K562 (cell line): ENCODE data around the gene PSMD8. TPM values are rescaled to one million over a fixed set of nuclear protein-coding genes. Genes with fewer than 3 reads are reported as not detected.

Experiments used
- ADNP ChIP-seq: fragments of 200-800 bp; sonication (Bioruptor generic); IDR thresholded peaks from 2 replicates; pipeline ENCODE4 v1.6.1; 2016; ENCODE audit warnings: missing genetic modification characterization, missing compliant biosample characterization
- BRF2 ChIP-seq: IDR thresholded peaks from 3 replicates; pipeline ENCODE4 v1.6.1; 2011; ENCODE audit warnings: borderline replicate concordance, mild to moderate bottlenecking; ENCODE audit not compliant: insufficient read length, insufficient read depth
- CBFA2T3 ChIP-seq: fragments of 450-650 bp; IDR thresholded peaks from 2 replicates; pipeline ENCODE4 v1.6.1; 2017
- CXXC5 ChIP-seq: fragments of 250-450 bp; sonication (Bioruptor Pico); IDR thresholded peaks from 2 replicates; pipeline ENCODE4 v1.8.0; 2022; ENCODE audit warnings: inconsistent platforms, mild to moderate bottlenecking, moderate library complexity
- DNMT1 ChIP-seq: fragments of 450-650 bp; IDR thresholded peaks from 2 replicates; pipeline ENCODE4 v1.6.1; 2016; ENCODE audit warnings: antibody characterized with exemption, mild to moderate bottlenecking
- FOXA3 ChIP-seq, 2 experiments: fragments of 450-650 bp in 1 of 2; sonication (generic) in 1 of 2; formaldehyde crosslinking; IDR thresholded peaks in 1 of 2; conservative IDR thresholded peaks in 1 of 2; 2 replicates each; pipeline versions ENCODE4 v1.4.0 to v1.8.0; 2020 to 2022; ENCODE audit warnings: mild to moderate bottlenecking in 2 of 2, missing genetic modification reagents in 1 of 2
- FOXP1 ChIP-seq: sonication (generic); formaldehyde crosslinking; IDR thresholded peaks from 2 replicates; pipeline ENCODE4 v1.8.0; 2022; ENCODE audit warnings: mild to moderate bottlenecking, missing genetic modification reagents
- HMG20A ChIP-seq: fragments of 450-650 bp; formaldehyde crosslinking; conservative IDR thresholded peaks from 2 replicates; pipeline ENCODE4 v1.4.0; 2020; ENCODE audit warnings: mild to moderate bottlenecking, mixed read lengths
- HNRNPK ChIP-seq: fragments of 200-400 bp; formaldehyde crosslinking; IDR thresholded peaks from one replicate; pipeline ENCODE4 v1.6.1; 2018; ENCODE audit warnings: mild to moderate bottlenecking, low read depth, low read length; ENCODE audit not compliant: poor library complexity, severe bottlenecking
- KAT2B ChIP-seq: IDR thresholded peaks from one replicate; pipeline ENCODE4 v1.6.1; 2012; ENCODE audit warnings: low read depth, mild to moderate bottlenecking, control low read depth, inconsistent platforms, low read length, moderate library complexity
- MCM5 ChIP-seq: fragments of 450-650 bp; IDR thresholded peaks from 2 replicates; pipeline ENCODE4 v1.6.1; 2016; ENCODE audit warnings: low read depth
- MECOM ChIP-seq: fragments of 250-450 bp; sonication (Bioruptor Pico); IDR thresholded peaks from 2 replicates; pipeline ENCODE4 v1.8.0; 2022; ENCODE audit warnings: inconsistent platforms
- NCOA4 ChIP-seq: fragments of 450-650 bp; IDR thresholded peaks from 2 replicates; pipeline ENCODE4 v1.6.1; 2018; ENCODE audit warnings: mild to moderate bottlenecking; ENCODE audit not compliant: partially characterized antibody
- NCOR1 ChIP-seq: fragments of 450-650 bp; IDR thresholded peaks from 2 replicates; pipeline ENCODE4 v1.6.1; 2016; ENCODE audit warnings: mild to moderate bottlenecking, moderate library complexity
- PCBP1 ChIP-seq: fragments of 200-400 bp; formaldehyde crosslinking; IDR thresholded peaks from 2 replicates; pipeline ENCODE4 v1.6.1; 2018; ENCODE audit warnings: mild to moderate bottlenecking, low read depth, low read length; ENCODE audit not compliant: poor library complexity, severe bottlenecking
- RBM14 ChIP-seq: fragments of 200-400 bp; formaldehyde crosslinking; IDR thresholded peaks from 2 replicates; pipeline ENCODE4 v1.6.1; 2018; ENCODE audit warnings: low read depth, mild to moderate bottlenecking, low read length, moderate library complexity, borderline replicate concordance; ENCODE audit not compliant: insufficient read depth
- SMARCC2 ChIP-seq: fragments of 450-650 bp; IDR thresholded peaks from 2 replicates; pipeline ENCODE4 v1.6.1; 2017; ENCODE audit warnings: antibody characterized with exemption, moderate library complexity, mild to moderate bottlenecking, low read depth
- TCFL5 ChIP-seq: fragments of 250-450 bp; sonication (Bioruptor Pico); conservative IDR thresholded peaks from 2 replicates; pipeline ENCODE4 v1.6.1; 2021; ENCODE audit warnings: mild to moderate bottlenecking, moderate library complexity, matching md5 sums
- TRIM25 ChIP-seq: fragments of 450-650 bp; IDR thresholded peaks from 2 replicates; pipeline ENCODE4 v1.7.0; 2016; ENCODE audit warnings: borderline replicate concordance
- USF1 ChIP-seq: sonication (generic); formaldehyde crosslinking; IDR thresholded peaks from 2 replicates; pipeline ENCODE4 v1.9.0; 2022; ENCODE audit warnings: mild to moderate bottlenecking, missing genetic modification reagents
- ZC3H4 ChIP-seq: sonication (generic); formaldehyde crosslinking; IDR thresholded peaks from 2 replicates; pipeline ENCODE4 v1.9.0; 2021; ENCODE audit warnings: missing genetic modification reagents, borderline replicate concordance
- ZNF140 ChIP-seq: fragments of 250-450 bp; sonication (Bioruptor Pico); IDR thresholded peaks from 2 replicates; pipeline ENCODE4 v1.8.0; 2021; ENCODE audit warnings: moderate library complexity, mild to moderate bottlenecking, inconsistent platforms
- ZNF655 ChIP-seq: fragments of 250-450 bp; sonication (Bioruptor Pico); IDR thresholded peaks from 2 replicates; pipeline ENCODE4 v1.5.0; 2021
- ZNF785 ChIP-seq: fragments of 250-450 bp; sonication (Bioruptor Pico); IDR thresholded peaks from 2 replicates; pipeline ENCODE4 v1.4.0; 2020; ENCODE audit warnings: mild to moderate bottlenecking
- ZZZ3 ChIP-seq: fragments of 450-650 bp; IDR thresholded peaks from 2 replicates; pipeline ENCODE4 v1.6.1; 2016; ENCODE audit warnings: antibody characterized with exemption, mild to moderate bottlenecking, moderate library complexity
- polyA plus RNA-seq, 8 experiments: library from polyadenylated mRNA; depleted of rRNA in 4 of 8; stranded (reverse) in 5 of 8; unstranded in 3 of 8; fragments of >200 nt; fragmentation: Nextera tagmentation in 2 of 8; fragmentation: Illumina TruSeq in 1 of 8; extraction: Ambion mirVana in 2 of 8; extraction: Trizol in 1 of 8; gene quantifications; 2 replicates each; pipeline versions ENCODE4 v1.2.1 to v1.2.3, GENCODE V29; 2011 to 2014; ENCODE audit warnings: inconsistent platforms in 1 of 8, missing spikeins in 1 of 8
- total RNA-seq, 7 experiments: library from RNA; depleted of rRNA in 6 of 7; stranded (reverse); fragments of >200 nt in 6 of 7; fragmentation: Illumina TruSeq in 2 of 7; extraction: Trizol in 2 of 7; gene quantifications; 2 replicates each; pipeline versions ENCODE4 v1.2.1 to v1.2.3, GENCODE V29; 2011 to 2021; ENCODE audit warnings: low replicate concordance in 1 of 7

Gene PSMD8
- total and polyA plus RNA-seq, 9 of the 15 experiments (the other 6 are each of a cell fraction or from before 2014, with no cell fraction given): 130 to 583 (median 315) TPM

- no peak for TF ChIP-seq TCFL5 (CRISPR knock-in tag)
- TF ChIP-seq KAT2B: no peak
- TF ChIP-seq RBM14: no peak
- no peak for TF ChIP-seq FOXA3 (CRISPR knock-in tag; conservative IDR thresholded peaks at IDR 0.05 in 1 of 2, IDR thresholded peaks at IDR 0.05 in 1 of 2)
- TF ChIP-seq ZC3H4 (CRISPR knock-in tag): no peak
- no peak for TF ChIP-seq NCOA4
- no peak for TF ChIP-seq PCBP1
- no peak for TF ChIP-seq HMG20A (CRISPR knock-in tag)
- no peak for TF ChIP-seq MECOM
- no peak for TF ChIP-seq CBFA2T3
- TF ChIP-seq CXXC5 (CRISPR knock-in tag): no peak
- no peak for TF ChIP-seq ADNP (tag)
- no peak for TF ChIP-seq ZZZ3
- TF ChIP-seq SMARCC2: no peak
- no peak for TF ChIP-seq ZNF655
- TF ChIP-seq HNRNPK: no peak
- no peak for TF ChIP-seq BRF2
- peak; percentile 95; the same call in 1 of the 2 replicates for TF ChIP-seq TRIM25
- 0 out of 2 replicates have a peak, but pooled peaks have one; percentile 41 for TF ChIP-seq MCM5
- TF ChIP-seq ZNF140 (CRISPR knock-in tag): no peak
- no peak for TF ChIP-seq ZNF785 (CRISPR knock-in tag)
- TF ChIP-seq DNMT1: peak; percentile 92; the same call in 1 of the 2 replicates
- TF ChIP-seq USF1: no peak; the same call in 1 of the 2 replicates
- TF ChIP-seq FOXP1 (CRISPR knock-in tag): no peak
- no peak for TF ChIP-seq NCOR1
Measured at GRCh38 chr19:38336638-38337359, 37.6 kb upstream of the PSMD8 start (continued).
